HepG2 (cell line): ENCODE measurements around the gene C11orf68. TPM values are rescaled to one million over a fixed set of nuclear protein-coding genes. Genes with fewer than 3 reads are reported as not detected.

Source experiments
- BORCS8-MEF2B ChIP-seq: sonication (generic); formaldehyde crosslinking; IDR thresholded peaks from 2 replicates; pipeline ENCODE4 v1.8.0; 2022; ENCODE audit warnings: mild to moderate bottlenecking, missing genetic modification reagents
- HMG20A ChIP-seq: IDR thresholded peaks from 2 replicates; pipeline ENCODE4 v1.6.1; 2016; ENCODE audit warnings: borderline replicate concordance
- KLF16 ChIP-seq, 2 experiments: sonication (generic) in 1 of 2; formaldehyde crosslinking in 1 of 2; IDR thresholded peaks; 2 replicates each; pipeline versions ENCODE4 v1.6.1 to v1.8.0; 2016 to 2023; ENCODE audit warnings: missing genetic modification reagents in 2 of 2, missing compliant biosample characterization in 1 of 2
- MXD4 ChIP-seq: IDR thresholded peaks from 2 replicates; pipeline ENCODE4 v1.6.1; 2016; ENCODE audit warnings: mild to moderate bottlenecking, missing biosample characterization, missing genetic modification reagents
- MXI1 ChIP-seq: IDR thresholded peaks from 3 replicates; pipeline ENCODE4 v1.6.1; 2012; ENCODE audit warnings: low read depth, low read length, inconsistent platforms, borderline replicate concordance
- RBAK ChIP-seq: sonication (generic); formaldehyde crosslinking; IDR thresholded peaks from 2 replicates; pipeline ENCODE4 v1.5.1; 2020; ENCODE audit warnings: mild to moderate bottlenecking, missing genetic modification reagents
- RXRA ChIP-seq: sonication (generic); formaldehyde crosslinking; IDR thresholded peaks from 2 replicates; pipeline ENCODE4 v1.5.1; 2020; ENCODE audit warnings: missing genetic modification reagents
- SALL2 ChIP-seq: sonication (generic); formaldehyde crosslinking; IDR thresholded peaks from 2 replicates; pipeline ENCODE4 v1.8.1; 2023; ENCODE audit warnings: mild to moderate bottlenecking, missing genetic modification reagents, inconsistent platforms
- TCF7L2 ChIP-seq: IDR thresholded peaks from 2 replicates; pipeline ENCODE4 v1.6.1; 2011; ENCODE audit warnings: mild to moderate bottlenecking, low read depth, low read length, moderate library complexity
- ZKSCAN5 ChIP-seq: sonication (generic); formaldehyde crosslinking; IDR thresholded peaks from 2 replicates; pipeline ENCODE4 v1.5.1; 2020; ENCODE audit warnings: mild to moderate bottlenecking, missing genetic modification reagents
- ZNF138 ChIP-seq: sonication (generic); formaldehyde crosslinking; IDR thresholded peaks from 2 replicates; pipeline ENCODE4 v1.5.0; 2020; ENCODE audit warnings: mild to moderate bottlenecking, low read depth, missing genetic modification reagents
- ZNF280D ChIP-seq: sonication (generic); formaldehyde crosslinking; IDR thresholded peaks from 2 replicates; pipeline ENCODE4 v1.5.1; 2020; ENCODE audit warnings: mild to moderate bottlenecking, missing genetic modification reagents
- ZNF382 ChIP-seq: sonication (generic); formaldehyde crosslinking; IDR thresholded peaks from 2 replicates; pipeline ENCODE4 v1.5.0; 2020; ENCODE audit warnings: missing genetic modification reagents, mild to moderate bottlenecking, borderline replicate concordance
- ZNF646 ChIP-seq: sonication (generic); formaldehyde crosslinking; IDR thresholded peaks from 2 replicates; pipeline ENCODE4 v1.9.0; 2021; ENCODE audit warnings: mild to moderate bottlenecking, missing genetic modification reagents
- polyA plus RNA-seq, 8 experiments: library from polyadenylated mRNA; depleted of rRNA in 3 of 8; stranded (reverse) in 7 of 8; unstranded in 1 of 8; fragments of >200 nt; fragmentation: Illumina TruSeq in 4 of 8; extraction: Trizol in 4 of 8; gene quantifications; 2 replicates each; pipeline versions ENCODE4 v1.2.1 to v1.2.3, GENCODE V29; 2011 to 2016; ENCODE audit warnings: low read depth in 4 of 8, missing spikeins in 1 of 8, mixed read lengths in 1 of 8; ENCODE audit not compliant: insufficient read depth in 1 of 8
- total RNA-seq, 5 experiments: library from RNA; depleted of rRNA; stranded (reverse); fragments of >200 nt; fragmentation: Illumina TruSeq; extraction: Trizol; gene quantifications; 2 replicates each; pipeline ENCODE4 v1.2.3, GENCODE V29; 2016; ENCODE audit warnings: low read depth in 1 of 5
- TF ChIP-seq, protein P1 (sequence below): IDR thresholded peaks from 2 replicates; pipeline ENCODE4 v1.6.1; 2016; ENCODE audit warnings: low read depth, control low read depth
- TF ChIP-seq, protein P2 (sequence below): sonication (generic); formaldehyde crosslinking; IDR thresholded peaks from 2 replicates; pipeline ENCODE4 v1.4.0; 2020; ENCODE audit warnings: mild to moderate bottlenecking, missing genetic modification reagents

Gene C11orf68
- total and polyA plus RNA-seq, 2 of the 13 experiments (the other 11 are each of a cell fraction or from before 2014, with no cell fraction given): 8.4 to 28.3 TPM

- TF ChIP-seq SALL2 (CRISPR knock-in tag): no peak
- TF ChIP-seq ZNF280D (CRISPR knock-in tag): peak; percentile 69; the same call in 1 of the 2 replicates
- no peak for TF ChIP-seq ZNF382 (CRISPR knock-in tag)
- no peak for TF ChIP-seq TCF7L2
- TF ChIP-seq MXI1: peak; percentile 78; the same call in 1 of the 3 replicates
- no peak for TF ChIP-seq ZNF646 (CRISPR knock-in tag)
- TF ChIP-seq, protein P1, sequence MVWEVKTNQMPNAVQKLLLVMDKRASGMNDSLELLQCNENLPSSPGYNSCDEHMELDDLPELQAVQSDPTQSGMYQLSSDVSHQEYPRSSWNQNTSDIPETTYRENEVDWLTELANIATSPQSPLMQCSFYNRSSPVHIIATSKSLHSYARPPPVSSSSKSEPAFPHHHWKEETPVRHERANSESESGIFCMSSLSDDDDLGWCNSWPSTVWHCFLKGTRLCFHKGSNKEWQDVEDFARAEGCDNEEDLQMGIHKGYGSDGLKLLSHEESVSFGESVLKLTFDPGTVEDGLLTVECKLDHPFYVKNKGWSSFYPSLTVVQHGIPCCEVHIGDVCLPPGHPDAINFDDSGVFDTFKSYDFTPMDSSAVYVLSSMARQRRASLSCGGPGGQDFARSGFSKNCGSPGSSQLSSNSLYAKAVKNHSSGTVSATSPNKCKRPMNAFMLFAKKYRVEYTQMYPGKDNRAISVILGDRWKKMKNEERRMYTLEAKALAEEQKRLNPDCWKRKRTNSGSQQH (CRISPR knock-in tag): no peak
- peak in 1 of 2 experiments; percentile 56; a peak in 1 of 4 replicates for TF ChIP-seq KLF16 (CRISPR knock-in tag; IDR thresholded peaks at IDR 0.05)
- TF ChIP-seq HMG20A (CRISPR knock-in tag): no peak
- TF ChIP-seq, protein P2, sequence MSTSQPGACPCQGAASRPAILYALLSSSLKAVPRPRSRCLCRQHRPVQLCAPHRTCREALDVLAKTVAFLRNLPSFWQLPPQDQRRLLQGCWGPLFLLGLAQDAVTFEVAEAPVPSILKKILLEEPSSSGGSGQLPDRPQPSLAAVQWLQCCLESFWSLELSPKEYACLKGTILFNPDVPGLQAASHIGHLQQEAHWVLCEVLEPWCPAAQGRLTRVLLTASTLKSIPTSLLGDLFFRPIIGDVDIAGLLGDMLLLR (CRISPR knock-in tag): 0 out of 2 replicates have a peak, but pooled peaks have one; percentile 40
- TF ChIP-seq RBAK (CRISPR knock-in tag): no peak
- TF ChIP-seq MXD4 (CRISPR knock-in tag): 0 out of 2 replicates have a peak, but pooled peaks have one; percentile 58
- no peak for TF ChIP-seq ZNF138
- no peak for TF ChIP-seq ZKSCAN5
- TF ChIP-seq BORCS8-MEF2B (CRISPR knock-in tag): peak; percentile 69; the same call in 1 of the 2 replicates
- TF ChIP-seq RXRA (CRISPR knock-in tag): peak; percentile 98
These were observed 45.3 kb downstream of the C11orf68 start (continued) for GRCh38 chr11:65873318-65874156.
